Ishikawa (cell line): ENCODE results near the gene RASA1.

Experiments
- CEBPB ChIP-seq: IDR thresholded peaks from 2 replicates; pipeline ENCODE4 v1.6.1; 2012
- CREB1 ChIP-seq: IDR thresholded peaks from 2 replicates; pipeline ENCODE4 v1.6.1; 2012; ENCODE audit warnings: low read depth
- EGR1 ChIP-seq: IDR thresholded peaks from 2 replicates; pipeline ENCODE4 v1.6.1; 2012
- EP300 ChIP-seq: IDR thresholded peaks from 2 replicates; pipeline ENCODE4 v1.6.1; 2012; ENCODE audit warnings: borderline replicate concordance
- FOXM1 ChIP-seq: IDR thresholded peaks from 2 replicates; pipeline ENCODE4 v1.6.1; 2012; ENCODE audit warnings: low read depth, borderline replicate concordance
- NFIC ChIP-seq: IDR thresholded peaks from 2 replicates; pipeline ENCODE4 v1.6.1; 2012
- RAD21 ChIP-seq: IDR thresholded peaks from 2 replicates; pipeline ENCODE4 v1.6.1; 2012; ENCODE audit warnings: low read depth
- TAF1 ChIP-seq: IDR thresholded peaks from 2 replicates; pipeline ENCODE4 v1.6.1; 2012; ENCODE audit warnings: low read depth, mild to moderate bottlenecking
- TCF12 ChIP-seq: IDR thresholded peaks from 2 replicates; pipeline ENCODE4 v1.6.1; 2012; ENCODE audit warnings: low read depth
- TEAD4 ChIP-seq: IDR thresholded peaks from 2 replicates; pipeline ENCODE4 v1.6.1; 2012
- YY1 ChIP-seq: IDR thresholded peaks from 2 replicates; pipeline ENCODE4 v1.6.1; 2012; ENCODE audit warnings: low read depth
- ZBTB7A ChIP-seq: IDR thresholded peaks from 2 replicates; pipeline ENCODE4 v1.6.1; 2012; ENCODE audit warnings: low read depth
- TF ChIP-seq, protein P1 (sequence below): IDR thresholded peaks from 2 replicates; pipeline ENCODE4 v1.6.1; 2012
- TF ChIP-seq, protein P2 (sequence below): IDR thresholded peaks from 2 replicates; pipeline ENCODE4 v1.6.1; 2012; ENCODE audit warnings: low read depth, mild to moderate bottlenecking
- TF ChIP-seq, protein P3 (sequence below): IDR thresholded peaks from 2 replicates; pipeline ENCODE4 v1.6.1; 2012

Gene RASA1

DNA sequence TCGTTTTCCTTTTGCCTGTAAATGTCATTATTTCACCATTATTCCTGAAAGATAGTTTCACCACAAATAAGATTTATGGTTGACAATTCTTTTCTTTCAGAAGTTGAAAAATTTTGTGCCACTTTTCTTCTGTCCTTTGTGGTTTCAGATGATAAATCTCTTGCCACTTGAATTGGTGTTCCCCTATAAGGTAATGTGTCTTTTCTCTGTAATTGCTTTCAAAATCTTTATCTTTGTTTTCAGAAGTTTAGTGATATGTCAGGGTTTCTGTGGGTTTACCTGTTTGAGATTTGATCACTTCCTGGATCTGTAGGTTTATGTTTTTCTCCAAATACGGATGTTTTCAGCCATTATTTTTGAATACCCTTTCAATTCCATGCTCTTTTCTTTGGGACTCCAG, 14.6 kb downstream of the RASA1 start:
- TF ChIP-seq EP300 (no peak), RAD21 (no peak), TAF1 (no peak), ZBTB7A (no peak), EGR1 (no peak), FOXM1 (no peak), TEAD4 (no peak), CEBPB (no peak), CREB1 (no peak), NFIC (no peak), YY1 (no peak)
- TF ChIP-seq, protein P1, sequence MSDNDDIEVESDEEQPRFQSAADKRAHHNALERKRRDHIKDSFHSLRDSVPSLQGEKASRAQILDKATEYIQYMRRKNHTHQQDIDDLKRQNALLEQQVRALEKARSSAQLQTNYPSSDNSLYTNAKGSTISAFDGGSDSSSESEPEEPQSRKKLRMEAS, result no peak
- TF ChIP-seq, protein P2, sequence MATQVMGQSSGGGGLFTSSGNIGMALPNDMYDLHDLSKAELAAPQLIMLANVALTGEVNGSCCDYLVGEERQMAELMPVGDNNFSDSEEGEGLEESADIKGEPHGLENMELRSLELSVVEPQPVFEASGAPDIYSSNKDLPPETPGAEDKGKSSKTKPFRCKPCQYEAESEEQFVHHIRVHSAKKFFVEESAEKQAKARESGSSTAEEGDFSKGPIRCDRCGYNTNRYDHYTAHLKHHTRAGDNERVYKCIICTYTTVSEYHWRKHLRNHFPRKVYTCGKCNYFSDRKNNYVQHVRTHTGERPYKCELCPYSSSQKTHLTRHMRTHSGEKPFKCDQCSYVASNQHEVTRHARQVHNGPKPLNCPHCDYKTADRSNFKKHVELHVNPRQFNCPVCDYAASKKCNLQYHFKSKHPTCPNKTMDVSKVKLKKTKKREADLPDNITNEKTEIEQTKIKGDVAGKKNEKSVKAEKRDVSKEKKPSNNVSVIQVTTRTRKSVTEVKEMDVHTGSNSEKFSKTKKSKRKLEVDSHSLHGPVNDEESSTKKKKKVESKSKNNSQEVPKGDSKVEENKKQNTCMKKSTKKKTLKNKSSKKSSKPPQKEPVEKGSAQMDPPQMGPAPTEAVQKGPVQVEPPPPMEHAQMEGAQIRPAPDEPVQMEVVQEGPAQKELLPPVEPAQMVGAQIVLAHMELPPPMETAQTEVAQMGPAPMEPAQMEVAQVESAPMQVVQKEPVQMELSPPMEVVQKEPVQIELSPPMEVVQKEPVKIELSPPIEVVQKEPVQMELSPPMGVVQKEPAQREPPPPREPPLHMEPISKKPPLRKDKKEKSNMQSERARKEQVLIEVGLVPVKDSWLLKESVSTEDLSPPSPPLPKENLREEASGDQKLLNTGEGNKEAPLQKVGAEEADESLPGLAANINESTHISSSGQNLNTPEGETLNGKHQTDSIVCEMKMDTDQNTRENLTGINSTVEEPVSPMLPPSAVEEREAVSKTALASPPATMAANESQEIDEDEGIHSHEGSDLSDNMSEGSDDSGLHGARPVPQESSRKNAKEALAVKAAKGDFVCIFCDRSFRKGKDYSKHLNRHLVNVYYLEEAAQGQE, result no peak

DNA sequence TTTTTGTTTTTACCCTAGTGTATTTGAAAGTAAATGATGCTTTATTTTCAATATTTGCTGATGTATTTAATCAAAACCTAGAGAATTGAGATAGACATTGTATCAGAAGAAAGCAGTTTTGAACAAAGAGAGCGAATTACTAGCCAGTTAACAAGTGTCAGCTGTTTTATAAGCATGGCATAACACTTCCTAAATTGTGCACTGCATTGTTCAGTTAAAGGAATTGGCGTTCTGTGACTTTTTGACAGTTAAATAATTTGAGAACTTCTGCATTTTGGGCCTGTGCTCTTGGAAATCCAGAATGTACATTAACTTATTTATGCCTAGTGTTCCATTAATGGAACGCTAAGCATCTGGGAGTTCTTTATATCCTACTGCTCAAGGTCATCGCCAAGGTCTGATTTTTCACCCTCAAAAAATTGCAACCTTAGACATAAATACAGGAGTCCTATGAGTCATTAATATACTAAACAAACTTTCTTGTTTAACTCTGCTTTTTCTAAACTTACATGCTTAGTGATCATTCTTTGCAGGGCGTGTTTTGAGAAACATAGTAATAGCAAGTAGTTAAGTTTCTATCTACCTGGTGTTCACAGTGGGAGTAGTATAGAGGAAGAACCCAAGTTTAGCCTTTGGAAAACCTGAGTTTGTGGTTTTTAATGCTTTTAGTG, 31.1 kb downstream of the RASA1 start:
- TF ChIP-seq RAD21 (no peak), ZBTB7A (no peak), FOXM1 (no peak), CEBPB (no peak), CREB1 (no peak), YY1 (no peak), NFIC (no peak), TAF1 (no peak), EGR1 (no peak), TEAD4 (no peak), TCF12 (no peak), EP300 (no peak)
- TF ChIP-seq, protein P3, sequence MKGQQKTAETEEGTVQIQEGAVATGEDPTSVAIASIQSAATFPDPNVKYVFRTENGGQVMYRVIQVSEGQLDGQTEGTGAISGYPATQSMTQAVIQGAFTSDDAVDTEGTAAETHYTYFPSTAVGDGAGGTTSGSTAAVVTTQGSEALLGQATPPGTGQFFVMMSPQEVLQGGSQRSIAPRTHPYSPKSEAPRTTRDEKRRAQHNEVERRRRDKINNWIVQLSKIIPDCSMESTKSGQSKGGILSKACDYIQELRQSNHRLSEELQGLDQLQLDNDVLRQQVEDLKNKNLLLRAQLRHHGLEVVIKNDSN, result no peak
- TF ChIP-seq, protein P2, result no peak
- TF ChIP-seq, protein P1, result no peak

DNA sequence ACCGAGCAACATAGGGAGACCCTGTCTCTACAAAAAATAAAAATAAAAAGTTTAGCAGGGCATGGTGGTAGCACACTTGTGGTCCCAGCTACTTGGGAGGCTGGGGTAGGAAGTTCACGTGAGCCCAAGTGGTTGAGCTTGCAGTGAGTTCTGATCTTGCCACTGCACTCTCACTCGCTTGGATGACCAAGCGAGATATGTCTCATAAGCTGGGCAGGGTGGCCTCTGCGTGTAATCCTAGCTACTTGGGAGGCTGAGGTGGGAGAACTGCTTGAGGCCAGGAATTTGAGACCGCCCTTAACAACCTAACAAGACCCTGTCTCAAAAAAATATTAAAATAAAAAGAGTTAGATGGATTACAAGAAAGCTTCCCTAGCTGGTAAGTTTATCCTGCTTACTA, 32.5 kb downstream of the RASA1 start:
- TF ChIP-seq, protein P2, result no peak
- TF ChIP-seq ZBTB7A, result no peak
- TF ChIP-seq YY1, result no peak
- TF ChIP-seq TCF12, result no peak
- TF ChIP-seq TEAD4, result no peak
- TF ChIP-seq, protein P1, result no peak
- no peak for TF ChIP-seq FOXM1
- no peak for TF ChIP-seq NFIC
- no peak for TF ChIP-seq EP300
- no peak for TF ChIP-seq EGR1

DNA sequence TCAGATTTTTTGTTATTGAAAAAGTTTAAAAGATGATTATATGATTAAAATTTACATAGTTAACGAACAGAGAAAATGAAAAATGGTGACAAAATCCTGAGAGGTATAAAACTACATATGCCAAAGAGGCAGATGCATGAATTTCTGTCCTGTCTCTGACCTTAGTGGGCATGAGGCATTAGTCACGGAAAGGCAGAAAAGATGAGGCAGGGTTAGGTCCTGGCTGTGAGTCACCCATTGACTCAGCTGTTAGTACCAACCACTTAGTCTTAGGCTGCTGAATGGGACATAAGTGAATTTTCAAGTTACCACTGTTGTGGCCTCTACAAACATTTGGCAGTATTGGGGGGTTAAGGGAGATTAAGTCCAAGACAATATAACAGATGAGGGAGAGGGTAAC, 33.1 kb downstream of the RASA1 start:
- TF ChIP-seq FOXM1 (no peak), TAF1 (no peak), CEBPB (no peak)

DNA sequence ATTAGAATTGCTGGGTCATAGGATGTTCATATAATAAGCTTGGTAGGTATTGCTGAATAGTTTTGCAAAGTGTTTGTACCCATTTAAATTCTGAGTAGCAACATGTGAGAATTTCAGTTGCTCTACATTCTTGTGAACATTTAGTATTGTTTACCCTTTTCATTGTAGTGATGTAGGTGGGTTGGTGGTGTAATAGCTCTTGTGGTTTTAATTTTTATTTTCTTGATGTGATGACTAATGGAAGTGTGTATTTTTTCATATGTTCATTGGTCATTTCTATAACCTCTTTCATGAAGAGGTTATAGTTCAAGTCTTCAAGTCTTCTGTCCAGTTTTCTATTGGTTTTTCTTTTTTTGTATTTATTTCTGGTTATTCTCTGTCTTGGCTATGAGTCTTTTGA, 34.4 kb downstream of the RASA1 start:
- no peak for TF ChIP-seq TEAD4
- TF ChIP-seq, protein P1, result no peak
- no peak for TF ChIP-seq TCF12
- no peak for TF ChIP-seq FOXM1
- TF ChIP-seq EGR1, result no peak
- no peak for TF ChIP-seq TAF1
- TF ChIP-seq ZBTB7A, result no peak
- TF ChIP-seq CEBPB, result no peak
- TF ChIP-seq CREB1, result no peak
- TF ChIP-seq YY1, result no peak
- TF ChIP-seq, protein P2, result no peak
- no peak for TF ChIP-seq EP300
- TF ChIP-seq RAD21, result no peak
- TF ChIP-seq NFIC, result no peak
- TF ChIP-seq, protein P3, result no peak
